HG02763 (cell line): Measurements from ENCODE around the gene OASL.
"Not testable (repeated sequence)": the region's sequence is repeated elsewhere in the genome, so short reads cannot be mapped to it uniquely, and the experiment has no call there.

Source experiments
- ATAC-seq: cut with Tn5 transposase; IDR thresholded peaks from one replicate; pipeline ENCODE4 v1.9.1; 2021; ENCODE audit warnings: mild to moderate bottlenecking, moderate library complexity; ENCODE audit not compliant: unreplicated experiment

Gene OASL, protein sequence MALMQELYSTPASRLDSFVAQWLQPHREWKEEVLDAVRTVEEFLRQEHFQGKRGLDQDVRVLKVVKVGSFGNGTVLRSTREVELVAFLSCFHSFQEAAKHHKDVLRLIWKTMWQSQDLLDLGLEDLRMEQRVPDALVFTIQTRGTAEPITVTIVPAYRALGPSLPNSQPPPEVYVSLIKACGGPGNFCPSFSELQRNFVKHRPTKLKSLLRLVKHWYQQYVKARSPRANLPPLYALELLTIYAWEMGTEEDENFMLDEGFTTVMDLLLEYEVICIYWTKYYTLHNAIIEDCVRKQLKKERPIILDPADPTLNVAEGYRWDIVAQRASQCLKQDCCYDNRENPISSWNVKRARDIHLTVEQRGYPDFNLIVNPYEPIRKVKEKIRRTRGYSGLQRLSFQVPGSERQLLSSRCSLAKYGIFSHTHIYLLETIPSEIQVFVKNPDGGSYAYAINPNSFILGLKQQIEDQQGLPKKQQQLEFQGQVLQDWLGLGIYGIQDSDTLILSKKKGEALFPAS

GRCh38 chr12:121038861-121039668 lies at the start of gene OASL:
Gene OASL (minus strand): TSS chr12:121039246. CDS start chr12:121038971, 275 bp downstream.
- ATAC-seq: peak; percentile 72

DNA sequence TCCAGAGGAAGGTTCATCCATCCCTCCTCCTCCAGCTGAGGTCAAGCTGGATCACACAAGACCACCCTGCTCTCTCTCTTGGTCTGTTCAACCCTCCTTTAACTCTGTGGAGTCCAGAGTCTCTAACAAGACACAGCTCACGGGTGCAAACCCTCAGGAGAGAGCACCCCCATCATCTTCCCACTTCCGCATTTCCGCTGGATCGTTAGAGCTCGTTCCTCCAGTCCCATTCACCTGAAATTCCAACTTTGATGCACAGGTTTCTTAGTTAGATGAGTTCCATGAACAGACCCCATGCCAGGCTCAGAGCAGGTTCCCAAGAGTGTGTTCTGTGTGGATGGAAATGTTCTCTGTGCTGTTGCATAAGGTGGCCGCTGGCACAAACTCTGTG lies 49.1 kb upstream of the OASL start:
- ATAC-seq: no peak

- ATAC-seq: no peak
Observed at GRCh38 chr12:121087467-121088194, 48.6 kb upstream of the OASL start.

GRCh38 chr12:121086781-121087295 lies 47.8 kb upstream of the OASL start:
- no peak for ATAC-seq

- ATAC-seq: no peak
Observed at GRCh38 chr12:121085506-121086353, 46.7 kb upstream of the OASL start.

DNA sequence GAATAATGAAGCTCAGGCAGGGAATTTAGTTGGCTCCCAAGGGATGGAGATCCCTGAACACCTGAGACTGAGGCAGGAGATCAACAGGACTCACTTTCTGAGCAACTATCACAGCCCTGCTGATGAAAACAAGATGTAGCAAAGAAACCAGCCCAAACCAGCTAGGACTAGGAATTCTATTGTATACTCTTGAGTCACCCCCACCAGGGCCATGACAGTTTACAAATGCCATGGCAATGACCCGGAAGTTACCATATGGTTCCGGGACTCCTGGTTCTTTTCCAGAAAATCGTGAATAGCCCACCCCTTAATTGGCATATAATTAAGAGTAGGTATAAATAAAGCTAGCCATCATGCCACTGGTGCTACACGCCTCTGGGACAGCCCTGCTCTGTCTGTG lies 46.0 kb upstream of the OASL start:
- no peak for ATAC-seq

- ATAC-seq: no peak
Observed at GRCh38 chr12:121084229-121084628, 45.2 kb upstream of the OASL start.

DNA sequence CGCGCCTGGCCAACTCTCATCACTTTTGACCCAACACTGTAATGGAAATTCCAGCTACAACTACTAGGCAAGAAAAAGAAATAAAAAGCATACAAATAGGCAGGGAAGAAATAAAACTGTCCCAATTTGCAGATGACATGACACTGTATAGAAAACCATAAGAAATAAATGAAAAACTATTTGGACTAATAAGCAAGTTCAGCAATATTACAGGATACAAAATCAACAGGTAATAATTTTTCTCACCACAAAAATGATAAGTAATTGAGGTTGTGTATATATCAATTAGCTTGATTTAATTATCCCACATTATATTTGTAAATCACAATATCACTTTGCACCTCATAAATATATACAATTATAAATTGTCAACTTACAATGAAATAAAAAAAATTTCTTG lies 41.9 kb upstream of the OASL start:
- ATAC-seq: no peak

DNA sequence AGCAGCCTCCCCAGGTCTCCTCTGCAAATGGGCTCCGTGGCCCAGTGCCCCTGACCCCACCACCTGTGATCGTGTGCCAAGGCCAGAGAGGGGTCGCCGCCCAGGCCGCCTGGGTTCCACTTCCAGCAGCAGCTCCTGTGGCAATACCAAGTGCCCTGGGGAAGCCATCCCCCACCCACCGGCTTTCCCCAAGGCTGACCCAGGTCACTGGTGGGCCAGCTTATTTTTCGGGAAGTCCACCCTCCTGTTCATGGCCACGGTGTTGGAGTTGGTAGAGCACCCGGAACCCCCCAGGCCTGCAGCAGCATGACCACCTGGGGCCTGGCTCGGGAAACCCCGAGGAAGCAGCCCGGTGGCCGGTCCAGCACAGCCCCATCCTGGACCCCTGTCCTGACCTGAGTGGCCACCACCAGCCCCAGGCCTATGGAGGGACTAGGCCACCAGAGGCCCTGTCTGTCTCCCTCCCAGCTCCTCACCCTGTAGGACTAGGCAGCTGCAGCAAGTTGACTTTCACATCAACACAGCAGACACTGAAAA lies 40.8 kb upstream of the OASL start:
- ATAC-seq: no peak

DNA sequence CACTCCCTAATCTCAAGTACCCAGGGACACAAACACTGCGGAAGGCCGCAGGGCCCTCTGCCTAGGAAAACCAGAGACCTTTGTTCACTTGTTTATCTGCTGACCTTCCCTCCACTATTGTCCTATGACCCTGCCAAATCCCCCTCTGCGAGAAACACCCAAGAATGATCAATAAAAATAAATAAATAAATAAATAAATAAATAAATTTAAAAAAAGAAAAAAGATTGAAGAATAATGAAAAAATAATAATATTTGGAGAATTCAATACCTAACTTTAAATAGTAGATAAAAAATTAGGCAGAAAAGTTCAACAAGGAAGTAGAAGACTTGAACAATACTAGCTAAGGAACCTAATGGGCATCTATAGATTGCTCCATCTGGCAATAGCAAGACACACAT lies 38.4 kb upstream of the OASL start:
- ATAC-seq: not testable (repeated sequence)

DNA sequence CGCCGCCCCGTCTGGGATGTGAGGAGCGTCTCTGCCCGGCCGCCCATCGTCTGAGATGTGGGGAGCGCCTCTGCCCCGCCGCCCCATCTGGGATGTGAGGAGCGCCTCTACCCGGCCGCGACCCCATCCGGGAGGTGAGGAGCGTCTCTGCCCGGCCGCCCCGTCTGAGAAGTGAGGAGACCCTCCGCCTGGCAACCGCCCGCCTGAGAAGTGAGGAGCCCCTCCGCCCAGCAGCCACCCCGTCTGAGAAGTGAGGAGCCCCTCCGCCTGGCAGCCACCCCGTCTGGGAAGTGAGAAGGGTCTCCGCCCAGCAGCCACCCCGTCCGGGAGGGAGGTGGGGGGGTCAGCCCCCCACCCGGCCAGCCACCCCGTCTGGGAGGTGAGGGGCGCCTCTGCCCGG lies 36.9 kb upstream of the OASL start:
- ATAC-seq: not testable (repeated sequence)

GRCh38 chr12:121072147-121072546 lies 33.1 kb upstream of the OASL start:
- ATAC-seq: no peak

DNA sequence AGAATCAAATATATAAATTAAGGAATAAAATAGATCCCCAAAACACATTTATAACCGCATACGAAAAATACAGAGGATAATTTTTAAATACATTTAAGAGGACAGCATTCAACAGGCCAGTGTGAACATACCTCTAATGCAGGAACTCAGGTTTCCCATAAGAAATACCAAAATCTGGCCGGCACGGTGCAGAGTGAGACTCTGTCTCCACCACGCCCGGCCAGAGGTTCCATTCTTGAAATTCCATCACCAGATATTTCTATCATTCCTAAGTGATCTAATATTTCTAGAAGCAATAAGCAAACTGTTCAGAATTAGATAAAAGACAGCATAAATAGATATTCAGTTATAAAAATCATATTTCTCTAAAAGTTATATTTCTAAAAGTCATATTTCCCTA lies 30.2 kb upstream of the OASL start:
- no peak for ATAC-seq

DNA sequence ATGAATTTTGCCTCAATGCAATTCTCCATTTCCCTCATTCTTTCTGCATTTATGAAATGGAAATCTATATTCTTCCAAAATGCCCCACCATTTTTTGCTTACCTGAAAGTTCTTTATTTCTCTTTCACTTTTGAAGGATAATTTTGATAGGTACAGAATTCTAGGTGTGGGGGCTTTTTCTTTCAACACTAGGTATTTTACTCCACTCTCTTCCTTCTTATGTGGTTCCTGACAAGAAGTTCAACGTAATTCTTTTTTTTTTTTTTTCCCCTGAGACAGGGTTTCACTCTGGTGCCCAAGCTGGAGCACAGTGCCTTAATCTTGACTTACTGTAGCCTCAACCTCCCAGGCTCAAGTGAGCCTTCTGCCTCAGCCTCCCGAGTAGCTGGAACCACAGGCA lies 26.3 kb upstream of the OASL start:
- no peak for ATAC-seq

GRCh38 chr12:121064586-121064985 lies 25.5 kb upstream of the OASL start:
- ATAC-seq: not testable (repeated sequence)

GRCh38 chr12:121064116-121064515 lies 25.1 kb upstream of the OASL start:
- no peak for ATAC-seq

DNA sequence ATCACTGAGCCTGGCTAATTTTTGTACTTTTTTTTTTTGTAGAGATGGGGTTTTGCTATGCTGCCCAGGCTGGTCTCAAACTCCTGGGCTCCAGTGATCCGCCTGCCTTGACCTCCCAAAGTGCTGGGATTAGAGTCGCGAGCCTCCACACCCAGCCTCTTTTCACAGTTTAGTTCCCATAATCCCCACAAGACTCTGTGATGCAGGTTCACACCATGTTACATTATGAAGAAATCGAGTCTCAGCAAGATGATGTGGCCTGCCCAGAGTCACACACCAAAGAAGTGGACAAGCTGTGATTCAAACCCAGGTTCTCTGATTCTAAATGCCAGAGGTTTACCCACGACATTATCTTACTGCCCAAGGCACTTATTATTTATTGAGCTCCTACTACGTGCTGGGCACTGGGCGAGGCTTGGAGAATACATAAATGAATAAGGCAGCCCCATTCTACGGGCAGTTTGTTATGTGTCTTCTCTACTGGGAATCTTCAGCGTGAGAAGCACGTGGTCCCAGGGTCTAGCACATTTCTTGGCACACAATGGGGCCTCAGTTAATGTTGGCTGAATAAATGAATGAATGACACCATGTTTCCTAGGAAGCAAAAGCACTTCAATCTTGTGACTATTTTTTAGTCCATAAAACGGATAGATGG lies 23.5 kb upstream of the OASL start:
- no peak for ATAC-seq

DNA sequence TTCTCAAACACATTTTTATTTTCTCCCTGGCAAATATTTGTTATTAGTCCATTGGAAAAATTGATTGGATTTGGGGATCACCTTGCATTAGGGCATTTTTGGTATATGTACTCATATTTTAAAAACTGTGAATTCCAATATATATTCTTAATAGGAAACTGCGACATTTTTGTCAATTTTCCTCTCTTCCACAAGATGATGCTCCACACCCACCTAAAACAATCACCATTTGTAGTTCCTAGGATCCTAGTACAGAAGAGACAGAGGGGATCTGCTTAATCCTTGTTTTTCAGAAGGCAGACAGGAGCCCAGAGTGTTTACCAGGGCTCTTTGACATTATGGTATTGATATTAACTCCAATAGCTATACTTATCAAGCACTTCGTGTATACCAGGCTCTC lies 22.8 kb upstream of the OASL start:
- no peak for ATAC-seq
